HTERT RPE-1 (cell line): ENCODE results near the gene PRKCH.

Experiments
- in situ Hi-C: fragments of 300-500 bp; cut with MboI; formaldehyde crosslinking; loops from 4 replicates; pipeline ENCODE4 v1.14.3; 2020; ENCODE audit warnings: low sequenced_read_pairs

The PRKCH gene

DNA sequence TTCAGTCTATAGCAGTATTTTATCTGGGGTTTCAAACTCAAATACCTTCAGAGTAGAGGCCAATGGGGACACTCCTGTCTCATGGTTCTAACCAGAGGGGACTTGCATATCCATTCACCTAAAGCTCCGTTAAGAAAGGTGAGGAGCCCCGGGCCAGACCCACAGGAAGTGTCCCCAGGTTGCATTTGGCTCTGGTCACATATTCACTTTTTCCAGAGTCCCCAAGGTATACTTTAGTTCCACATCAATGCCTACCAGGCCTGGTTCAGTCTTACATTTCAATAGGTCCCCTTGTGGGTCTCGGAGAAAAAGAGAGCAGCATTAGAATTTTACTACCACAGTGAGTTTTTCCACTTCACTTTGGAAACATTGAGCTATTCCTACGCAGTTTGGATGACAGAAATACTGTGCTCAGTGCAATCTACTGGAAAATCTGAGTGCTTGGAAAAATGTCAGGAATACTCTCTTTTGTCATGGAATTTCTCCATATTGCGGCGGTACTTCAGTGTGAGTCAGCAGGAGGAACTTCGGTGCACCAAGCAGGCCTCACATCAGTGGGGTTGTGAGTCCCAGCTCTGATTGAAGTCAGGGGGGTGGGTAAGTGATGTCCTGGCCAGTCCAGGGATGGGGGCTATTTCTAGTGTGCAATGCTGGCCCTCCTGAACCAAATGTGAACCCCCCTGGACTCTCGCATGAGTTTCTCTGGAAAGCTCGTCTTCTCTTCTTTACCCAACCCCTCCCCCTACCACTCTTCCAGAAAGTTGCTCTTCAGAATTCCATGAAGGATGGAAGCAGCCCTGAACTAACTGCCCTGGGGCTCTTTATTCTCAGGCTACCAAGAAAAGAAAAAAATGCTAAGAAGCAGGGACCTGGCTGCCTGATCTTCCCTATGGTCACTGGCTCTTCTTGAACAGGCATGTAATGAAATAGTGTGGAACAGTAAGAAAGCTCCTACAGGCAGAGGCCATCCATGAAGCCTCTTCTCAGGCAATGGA, 184.7 kb downstream of the PRKCH start:
- in situ Hi-C loops, result no loop called here

DNA sequence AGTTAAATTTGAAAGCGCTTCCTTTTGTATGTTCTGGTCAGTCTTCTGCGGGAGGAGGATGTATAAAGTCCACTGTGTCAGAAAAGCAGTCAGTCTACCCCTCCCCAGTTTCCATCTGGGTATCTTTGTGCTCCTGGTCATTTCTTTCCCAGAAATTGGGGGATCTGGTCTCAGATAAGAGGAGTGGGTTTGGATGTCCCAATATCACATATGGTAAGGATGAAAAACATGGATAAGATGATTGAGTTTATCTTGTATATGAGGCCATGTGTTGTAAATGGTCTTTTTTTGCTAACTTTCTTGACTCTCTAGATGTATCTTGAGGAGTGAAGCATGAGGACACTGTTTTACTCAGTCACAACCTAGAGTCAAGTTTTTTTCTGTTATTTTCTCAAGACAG, 187.1 kb downstream of the PRKCH start:
- in situ Hi-C loops, result no loop called here

DNA sequence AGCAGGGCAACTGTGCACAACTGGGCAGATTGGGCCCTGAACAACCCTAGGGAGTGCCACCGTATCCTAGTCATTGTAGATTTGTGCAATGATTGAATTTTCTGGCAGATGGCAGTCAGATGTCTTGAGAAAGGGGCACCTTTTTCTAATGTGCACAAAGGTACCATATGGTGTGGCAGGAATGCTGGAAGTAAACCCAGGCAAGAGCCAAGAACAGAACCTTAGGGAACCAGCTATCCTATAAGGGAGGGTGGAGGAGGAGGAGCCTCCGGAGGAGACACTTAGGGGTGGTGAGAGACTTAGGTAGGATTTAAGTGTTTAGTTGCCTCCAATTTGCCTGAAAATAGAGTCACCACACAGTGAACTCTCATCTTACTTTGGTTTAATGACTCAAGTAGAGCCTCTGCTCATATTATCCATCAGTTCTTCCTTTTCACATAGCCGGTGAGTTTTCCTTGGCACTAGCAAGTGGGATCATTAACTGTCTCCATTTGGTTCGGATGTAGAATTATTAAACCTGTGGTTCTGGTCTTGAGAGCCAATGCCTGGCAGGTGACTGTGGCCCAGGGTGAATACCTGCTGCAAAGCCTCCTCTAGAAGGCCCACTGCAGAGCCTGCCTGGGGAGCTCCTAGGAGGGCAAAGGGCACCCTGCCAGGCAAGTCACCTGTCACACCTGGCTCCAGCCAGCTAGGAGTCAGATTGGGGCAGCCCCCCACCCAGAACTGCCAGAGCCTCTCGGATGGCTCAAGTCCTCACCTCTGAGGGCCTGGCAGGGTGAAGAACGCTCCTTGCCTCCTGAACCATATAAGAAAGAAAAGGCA, 189.6 kb downstream of the PRKCH start:
- in situ Hi-C loops, result no loop called here

GRCh38 chr14:61511558-61511948, 190.2 kb downstream of the PRKCH start:
- in situ Hi-C loops, result no loop called here

DNA sequence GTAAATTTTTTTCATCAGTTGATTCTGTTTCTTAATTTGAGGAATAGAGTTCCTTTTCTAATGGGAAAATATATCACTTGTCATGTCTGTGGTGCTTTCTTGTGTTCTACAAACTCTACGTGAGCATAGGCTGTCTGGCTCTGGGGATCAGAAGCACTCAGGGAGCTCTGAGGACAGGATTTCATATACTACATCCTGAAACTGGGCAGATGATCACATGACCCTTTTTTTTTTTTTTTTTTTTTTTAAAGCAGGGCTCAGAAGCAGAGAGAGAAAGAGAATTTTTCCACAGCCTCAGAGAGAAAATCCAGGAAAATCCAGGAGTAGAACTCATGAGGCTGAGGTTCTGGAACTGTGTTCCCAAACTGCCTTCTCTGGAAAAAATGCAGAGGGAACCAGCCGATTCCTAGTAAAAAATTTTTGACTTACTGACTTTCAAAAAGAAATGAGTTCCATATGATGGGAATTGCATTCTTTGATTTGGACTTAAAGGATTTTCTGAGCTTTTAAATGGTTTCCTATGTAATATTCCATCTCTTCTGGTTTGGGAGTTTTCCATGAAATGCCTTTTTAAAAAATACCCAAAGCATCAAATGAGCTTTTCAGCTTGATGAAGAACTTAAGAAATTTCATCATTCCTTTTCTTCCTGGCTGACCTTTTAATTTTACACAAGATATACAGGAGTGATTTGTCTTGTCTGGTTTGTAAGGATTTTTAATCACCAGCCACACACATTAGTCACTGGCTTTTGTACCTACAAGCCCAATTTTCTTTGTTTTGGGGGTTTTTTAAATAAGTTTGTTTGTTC, 190.9 kb downstream of the PRKCH start:
- in situ Hi-C loops, result no loop called here

- in situ Hi-C loops, result no loop called here
Measured at GRCh38 chr14:61513986-61514830, 192.8 kb downstream of the PRKCH start.

- in situ Hi-C loops, result no loop called here
Measured at GRCh38 chr14:61514927-61515326, 193.5 kb downstream of the PRKCH start.

- in situ Hi-C loops, result no loop called here
Measured at GRCh38 chr14:61515436-61516117, 194.2 kb downstream of the PRKCH start.

DNA sequence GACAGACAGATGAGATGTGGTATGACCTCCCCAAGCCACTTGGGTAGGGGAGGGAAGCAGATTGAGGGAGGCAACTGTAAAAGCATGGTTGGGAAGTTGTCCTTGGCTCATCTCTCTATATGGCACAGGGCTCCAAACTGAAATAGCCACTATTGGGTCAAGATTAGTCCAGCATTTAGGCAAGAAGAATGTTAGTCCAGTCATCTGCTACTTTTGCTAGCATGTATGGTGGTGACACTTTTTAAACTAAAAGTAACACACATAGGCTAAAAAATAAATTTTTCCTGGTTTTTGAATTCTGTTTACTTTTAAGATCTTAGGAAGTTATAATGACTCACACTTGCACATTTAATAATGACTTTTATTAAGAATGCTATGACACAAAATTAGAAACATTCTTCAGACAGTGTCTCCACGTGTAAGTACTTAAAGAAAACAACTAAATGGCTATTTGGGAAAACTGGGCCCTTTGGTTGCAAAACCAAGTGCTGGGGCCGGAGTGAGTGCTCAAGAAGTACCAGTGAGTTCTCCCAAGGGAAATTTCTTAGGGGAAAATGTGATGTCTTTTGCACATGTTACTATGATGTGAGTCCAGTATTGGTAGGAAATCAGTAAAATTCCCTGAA, 194.9 kb downstream of the PRKCH start:
- in situ Hi-C loops, result no loop called here

DNA sequence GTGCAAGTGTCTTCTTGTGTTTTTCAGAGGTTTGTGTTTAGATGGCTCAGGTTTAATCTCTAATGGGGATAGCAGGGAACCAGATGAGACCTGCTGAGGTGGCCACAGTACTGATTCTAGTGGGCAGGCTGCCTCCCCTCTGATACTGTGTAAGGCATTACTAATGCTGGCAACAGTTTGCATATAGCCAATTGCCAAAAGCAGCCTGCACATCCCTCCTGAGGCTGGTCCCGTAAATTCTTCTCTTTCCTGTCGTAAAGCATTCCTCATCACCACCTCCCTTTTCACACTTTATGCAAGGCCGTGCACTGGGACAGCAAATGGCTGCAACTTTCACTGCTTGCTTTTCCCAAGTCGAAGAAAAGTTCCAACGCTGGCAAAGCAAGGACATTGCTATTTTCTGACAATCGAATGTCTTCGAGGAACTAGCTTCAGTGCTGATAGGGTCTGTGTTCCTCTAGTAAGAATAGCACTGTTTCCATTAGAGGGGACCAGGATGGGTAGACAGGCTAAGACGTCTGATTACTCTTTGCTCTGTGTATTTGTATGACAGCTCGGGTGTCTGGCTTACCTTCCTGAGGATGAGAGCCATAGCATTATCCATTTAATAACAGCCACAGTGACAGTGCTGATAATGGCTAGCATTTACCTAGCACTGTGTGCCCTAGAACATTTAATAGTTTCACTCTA, 195.7 kb downstream of the PRKCH start:
- in situ Hi-C loops, result no loop called here

DNA sequence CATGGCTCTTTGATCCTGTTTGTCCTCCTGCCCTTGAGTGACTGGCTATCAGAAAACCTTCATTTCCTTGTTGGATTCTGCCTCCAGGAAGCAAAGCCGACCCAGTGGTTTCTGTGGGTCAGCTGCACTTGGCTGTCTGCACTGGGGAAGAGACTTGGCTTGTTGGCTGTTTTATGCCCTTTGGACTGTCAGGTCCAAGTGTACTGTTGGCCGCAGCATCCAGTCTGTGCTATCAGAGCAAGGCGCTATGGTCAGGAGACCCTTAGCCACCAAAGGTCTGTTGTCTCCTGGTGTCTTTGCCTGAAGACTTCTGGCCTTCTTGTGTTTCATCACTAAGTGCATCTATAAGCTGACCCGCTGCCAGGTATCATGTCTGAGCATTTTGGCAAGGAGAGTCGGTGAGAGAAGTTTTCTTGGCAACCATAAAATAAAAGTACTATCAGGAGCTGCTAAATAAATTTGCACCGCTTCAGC, 196.6 kb downstream of the PRKCH start:
- in situ Hi-C loops, result no loop called here

GRCh38 chr14:61518403-61518802, 197.0 kb downstream of the PRKCH start:
- in situ Hi-C loops, result no loop called here

- in situ Hi-C loops, result no loop called here
Measured at GRCh38 chr14:61519106-61519505, 197.7 kb downstream of the PRKCH start.

GRCh38 chr14:61519735-61520134, 198.4 kb downstream of the PRKCH start:
- in situ Hi-C loops, result no loop called here

DNA sequence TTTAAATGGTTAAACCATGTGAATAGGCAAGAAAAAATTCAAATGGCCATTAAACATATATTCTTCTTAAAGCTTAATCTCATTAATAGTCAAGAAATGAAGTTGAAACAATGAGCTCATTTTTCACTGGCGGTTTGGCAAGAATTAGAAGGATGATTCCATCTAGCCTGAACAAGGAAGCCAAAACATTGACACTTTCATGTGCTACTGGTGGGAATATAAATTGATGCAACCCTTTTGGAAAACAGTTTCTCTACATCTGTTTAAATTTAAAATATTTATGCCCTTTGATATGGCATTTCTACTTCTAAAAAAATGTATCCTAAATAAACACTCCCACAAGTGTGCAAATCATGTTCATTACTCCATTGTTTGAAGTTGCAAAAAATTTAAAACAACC, 199.2 kb downstream of the PRKCH start:
- in situ Hi-C loops, result no loop called here

- in situ Hi-C loops, result no loop called here
Measured at GRCh38 chr14:61521773-61522172, 200.4 kb downstream of the PRKCH start.

DNA sequence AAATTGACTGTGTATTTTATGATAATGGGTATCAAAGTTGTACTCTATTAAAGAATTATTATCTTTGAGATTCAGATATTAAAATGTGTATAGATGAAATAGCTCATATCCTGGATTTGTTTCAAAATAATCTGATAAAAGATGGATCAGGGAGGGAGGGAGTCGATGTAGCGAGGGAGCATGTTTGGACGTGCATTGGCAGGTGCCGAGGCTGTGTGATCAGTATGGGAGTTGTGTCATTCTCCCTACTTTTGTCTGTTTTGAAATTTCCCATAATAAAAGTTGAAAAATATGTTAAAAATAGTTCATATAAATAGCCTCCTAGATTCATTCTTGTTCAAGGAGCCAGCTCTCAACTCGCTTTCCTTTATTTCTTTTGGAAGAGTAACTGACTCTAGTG, 202.4 kb downstream of the PRKCH start:
- in situ Hi-C loops, result no loop called here

DNA sequence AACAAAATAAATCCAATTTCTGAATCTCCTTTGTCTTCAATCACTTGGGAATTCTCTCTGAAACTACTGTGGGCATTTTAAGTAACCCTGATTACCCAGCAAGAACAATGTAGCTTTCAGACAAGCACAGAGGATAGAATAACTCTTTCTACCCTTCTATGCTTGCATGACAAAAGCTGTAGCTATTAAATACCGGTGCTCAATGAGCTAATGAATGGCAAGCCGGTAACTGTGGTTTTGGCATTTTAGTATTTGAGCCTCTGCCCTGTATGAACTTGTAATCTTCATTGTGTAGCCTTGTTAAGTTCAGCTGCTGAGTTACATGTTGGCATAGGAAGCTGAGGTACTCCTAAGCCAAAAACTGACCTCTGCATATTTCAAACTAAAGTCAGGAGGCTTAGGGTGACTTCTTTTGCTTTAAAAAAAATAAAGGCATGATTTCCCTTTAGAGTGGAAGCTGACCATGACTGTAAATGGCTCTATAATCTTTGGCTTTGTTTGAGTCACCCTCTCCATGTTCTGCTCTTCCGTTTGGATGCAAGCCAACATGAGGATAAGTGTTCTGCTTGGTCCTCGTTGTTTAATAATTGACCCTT, 202.9 kb downstream of the PRKCH start:
- in situ Hi-C loops, result no loop called here
